GM18507 (cell line): ENCODE measurements around the gene RBL1.

Experiments
- DNase-seq: peaks from one replicate; pipeline ENCODE4 v3.0.0; 2011; ENCODE audit warnings: low read depth; ENCODE audit not compliant: insufficient read length; ENCODE audit errors: extremely low spot score
- FAIRE-seq: peaks from 2 replicates; lab custom pipeline; 2011; peaks lifted over from hg19 to GRCh38; lab: Jason Lieb, UNC

RBL1 gene

DNA sequence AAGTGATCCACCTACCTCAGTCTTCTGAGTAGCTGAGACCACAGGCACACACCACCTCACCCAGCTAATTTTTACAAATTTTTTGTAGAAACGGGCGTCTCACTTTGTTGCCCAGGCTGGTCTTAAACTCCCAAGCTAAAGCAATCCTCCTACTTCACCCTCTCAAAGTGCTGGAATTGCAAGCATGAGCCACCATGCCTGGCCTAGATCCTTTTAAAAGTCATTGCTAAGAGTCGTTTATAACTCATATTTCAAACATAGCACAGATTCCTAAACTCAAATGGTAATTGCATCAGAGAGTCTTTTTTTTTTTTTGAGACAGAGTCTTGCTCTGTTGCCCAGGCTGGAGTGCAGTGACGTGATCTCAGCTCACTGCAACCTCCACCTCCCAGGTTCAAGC lies 136.6 kb downstream of the RBL1 start:
- DNase-seq (no peak), FAIRE-seq (no peak)

DNA sequence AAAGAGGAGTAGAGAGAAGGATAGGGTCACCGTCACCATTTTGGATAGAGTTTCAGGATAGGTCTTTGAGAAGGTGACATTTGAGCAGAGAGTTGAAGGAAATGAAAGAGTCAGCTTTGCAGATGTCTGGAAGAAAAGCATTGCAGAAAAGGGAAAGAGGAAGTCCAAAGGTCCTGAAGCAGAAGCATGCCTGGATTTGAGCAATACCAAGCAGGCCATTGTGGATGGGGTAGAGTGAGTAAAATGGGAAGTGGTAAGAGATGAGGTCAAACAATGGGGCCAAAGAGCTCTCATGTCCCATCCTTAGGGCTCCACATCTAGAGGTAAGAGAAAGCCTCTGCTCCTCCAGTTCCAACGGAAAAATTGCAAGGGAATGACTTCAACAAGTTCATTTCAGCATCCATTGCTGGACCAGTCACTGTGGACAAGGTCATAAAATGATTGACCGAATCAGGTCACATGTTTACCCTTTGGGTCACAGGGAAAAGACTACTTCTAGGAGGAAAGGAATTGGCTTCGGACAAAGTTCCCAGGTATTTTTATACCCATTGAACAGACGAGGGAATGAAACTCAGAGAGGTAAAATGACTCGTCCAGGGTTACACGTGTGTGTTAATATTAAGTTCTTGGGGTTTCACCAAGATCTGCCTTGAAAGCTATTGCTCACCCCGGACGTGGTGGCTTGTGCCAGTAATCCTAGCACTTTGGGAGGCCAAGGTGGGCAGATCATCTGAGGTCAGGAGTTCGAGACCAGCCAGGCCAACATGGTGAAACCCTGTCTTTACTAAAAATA lies 137.7 kb downstream of the RBL1 start:
- no peak for DNase-seq
- no peak for FAIRE-seq

DNA sequence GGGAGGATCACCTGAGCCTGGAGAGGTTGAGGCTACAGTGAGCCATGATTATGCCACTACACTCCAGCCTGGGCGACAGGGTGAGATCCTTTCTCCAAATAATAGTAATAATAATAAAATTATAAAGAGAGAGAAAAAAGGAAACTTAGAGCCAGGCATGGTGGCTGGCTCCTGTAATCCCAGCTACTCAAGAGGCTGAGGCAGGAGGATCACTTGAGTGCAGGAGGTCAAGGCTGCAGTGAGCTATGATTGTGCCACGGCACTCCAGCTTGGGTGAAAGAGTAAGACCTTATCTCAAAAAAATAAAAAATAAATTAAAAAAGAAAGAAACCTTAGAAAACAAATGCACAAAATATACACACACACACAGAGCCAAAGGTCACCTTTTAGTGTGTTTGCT lies 139.1 kb downstream of the RBL1 start:
- DNase-seq (no peak), FAIRE-seq (no peak)

DNA sequence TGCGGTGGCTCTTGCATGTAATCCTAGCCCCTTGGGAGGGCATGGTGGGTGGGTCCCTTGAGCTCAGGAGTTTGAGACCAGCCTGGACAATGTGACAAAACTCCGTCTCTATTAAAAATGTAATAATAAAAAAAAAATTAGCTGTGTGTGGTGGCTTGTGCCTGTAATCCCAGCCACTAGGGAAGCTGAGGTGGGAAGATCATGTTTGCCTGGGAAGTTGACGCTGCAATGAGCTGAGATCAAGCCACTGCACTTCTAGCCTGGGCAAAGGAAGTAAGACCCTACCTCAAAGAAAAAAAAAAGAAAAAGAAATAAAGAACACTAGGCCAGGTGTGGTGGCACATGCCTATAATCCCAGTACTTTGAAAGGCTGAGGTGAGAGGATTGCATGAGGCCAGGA lies 139.8 kb downstream of the RBL1 start:
- FAIRE-seq (no peak), DNase-seq (no peak)

DNA sequence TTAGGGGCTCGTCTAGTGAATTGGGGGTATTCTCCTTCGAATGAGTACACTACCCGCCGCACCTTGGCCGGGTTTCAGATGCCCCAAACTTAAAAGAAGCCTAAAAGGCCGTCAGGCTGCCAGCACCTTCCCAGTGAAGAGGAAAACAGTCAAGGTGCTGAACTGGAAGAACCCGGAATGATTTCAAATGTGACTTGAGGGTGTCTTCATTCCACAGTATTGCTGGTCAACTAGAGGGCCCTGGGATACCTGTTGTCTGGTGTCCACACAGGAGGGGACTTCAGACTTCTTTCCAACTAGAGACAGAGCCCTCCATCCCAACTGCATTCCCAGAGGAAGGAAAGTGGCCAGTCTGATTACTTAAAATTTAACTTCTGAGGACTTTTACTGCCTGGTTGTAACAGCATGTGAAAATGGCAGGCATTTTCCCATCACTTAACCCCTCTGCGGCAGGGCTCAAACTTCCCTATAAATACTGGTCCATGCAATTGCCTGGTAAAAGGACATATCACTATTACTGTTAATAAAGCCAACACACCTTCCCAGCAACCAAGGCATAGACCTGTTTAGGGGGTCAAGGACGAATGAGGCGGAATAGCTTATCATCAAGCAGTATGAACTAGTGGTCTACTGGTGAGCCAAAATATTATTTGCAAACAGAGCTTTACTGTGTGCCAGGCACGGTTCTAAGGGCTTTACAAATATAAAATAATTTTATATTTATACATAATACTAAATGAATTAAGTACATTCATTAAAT lies 143.6 kb downstream of the RBL1 start:
- FAIRE-seq: no peak
- no peak for DNase-seq

DNA sequence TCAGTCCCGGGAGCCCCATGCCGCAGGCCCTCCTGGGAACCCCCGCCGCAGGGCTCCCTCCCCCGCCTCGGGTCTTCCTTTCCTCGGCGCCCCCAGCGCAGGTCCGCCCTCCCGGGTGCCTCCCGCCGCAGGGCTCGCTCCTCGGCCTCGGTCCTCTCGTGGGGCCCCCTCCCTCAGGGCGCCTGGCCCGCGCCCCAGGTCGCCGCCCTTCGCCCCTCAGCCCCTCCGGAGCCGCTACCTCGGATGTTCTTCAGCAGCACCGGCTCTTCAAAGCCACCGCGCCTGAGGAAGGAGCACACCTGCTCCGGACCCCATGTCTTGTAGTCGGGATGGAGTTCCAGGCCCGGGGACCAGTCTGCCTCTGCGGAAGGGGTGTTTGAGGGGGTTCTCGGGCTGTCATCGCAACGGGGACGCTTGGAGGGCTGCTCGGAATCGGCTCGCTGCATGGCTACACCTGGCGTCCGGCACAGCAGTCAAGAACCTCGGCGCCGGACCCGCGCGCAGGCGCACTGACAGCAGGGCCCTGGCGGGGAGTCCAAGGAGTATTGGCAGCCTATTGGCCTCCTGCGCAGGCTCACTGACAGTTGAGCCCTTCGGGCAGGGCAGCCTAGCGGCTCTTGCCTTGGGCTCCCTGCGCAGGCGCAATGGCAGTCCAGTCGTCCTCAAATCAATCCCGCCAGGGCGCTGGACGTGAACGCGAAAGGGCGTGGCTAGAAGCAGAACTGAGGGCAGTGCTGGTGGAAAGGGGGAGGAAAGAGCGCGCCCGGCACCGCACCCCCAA lies 144.4 kb downstream of the RBL1 start, which contains the start of gene SAMHD1:
Gene SAMHD1 (minus strand): TSS at position 511 of the 781 bp plus-strand sequence. CDS start 65 bp downstream, at position 446.
- FAIRE-seq: peak; percentile 92

DNA sequence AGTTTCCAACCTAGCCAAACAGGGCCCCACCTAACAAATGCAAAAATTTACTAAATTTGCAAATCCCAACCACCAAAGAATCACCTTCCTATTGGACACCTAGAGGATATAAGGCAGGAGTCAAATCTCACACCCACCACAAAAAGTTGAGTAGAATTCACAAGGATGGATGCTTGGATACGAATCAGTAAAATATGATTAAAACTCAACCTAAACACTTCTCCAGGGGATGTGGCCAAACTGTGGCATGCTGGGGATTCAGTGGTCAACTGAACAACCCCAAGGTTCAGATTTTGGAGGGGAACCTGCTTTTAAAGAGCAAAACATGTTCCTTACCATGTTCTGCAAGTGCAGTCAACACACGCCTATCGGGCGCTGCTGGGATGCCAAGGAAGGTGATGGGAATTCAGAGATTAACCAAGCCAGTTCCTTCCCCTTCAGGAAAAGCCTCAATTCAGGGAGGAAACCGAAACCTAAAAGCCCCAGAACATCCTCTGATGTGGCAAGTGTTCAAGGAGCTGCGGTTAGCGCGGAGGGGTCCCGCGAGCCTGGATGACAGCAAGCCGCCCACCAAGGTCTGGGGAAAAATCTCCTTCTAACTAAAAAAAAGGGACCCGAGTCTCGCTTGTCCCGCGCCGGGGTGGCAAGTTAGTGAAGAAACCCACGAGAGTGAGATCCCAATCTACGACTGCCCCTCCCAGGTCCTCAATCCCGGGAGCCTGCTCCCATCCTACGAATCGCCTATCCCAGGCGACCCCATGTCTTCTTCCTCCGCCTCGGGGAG lies 145.2 kb downstream of the RBL1 start:
- DNase-seq (no peak), FAIRE-seq (no peak)

More for the DNA sequence above, 144.4 kb downstream of the RBL1 start, which contains the start of gene SAMHD1:
- peak; percentile 100 for DNase-seq
